ENCODE results near the gene FOXD2. TPM values are rescaled to one million over a fixed set of nuclear protein-coding genes. Genes with fewer than 3 reads are reported as not detected.

Gene FOXD2
- total and polyA plus RNA-seq, 2 experiments from 2014 or later, result 0.02 TPM; not detected in 1

DNA sequence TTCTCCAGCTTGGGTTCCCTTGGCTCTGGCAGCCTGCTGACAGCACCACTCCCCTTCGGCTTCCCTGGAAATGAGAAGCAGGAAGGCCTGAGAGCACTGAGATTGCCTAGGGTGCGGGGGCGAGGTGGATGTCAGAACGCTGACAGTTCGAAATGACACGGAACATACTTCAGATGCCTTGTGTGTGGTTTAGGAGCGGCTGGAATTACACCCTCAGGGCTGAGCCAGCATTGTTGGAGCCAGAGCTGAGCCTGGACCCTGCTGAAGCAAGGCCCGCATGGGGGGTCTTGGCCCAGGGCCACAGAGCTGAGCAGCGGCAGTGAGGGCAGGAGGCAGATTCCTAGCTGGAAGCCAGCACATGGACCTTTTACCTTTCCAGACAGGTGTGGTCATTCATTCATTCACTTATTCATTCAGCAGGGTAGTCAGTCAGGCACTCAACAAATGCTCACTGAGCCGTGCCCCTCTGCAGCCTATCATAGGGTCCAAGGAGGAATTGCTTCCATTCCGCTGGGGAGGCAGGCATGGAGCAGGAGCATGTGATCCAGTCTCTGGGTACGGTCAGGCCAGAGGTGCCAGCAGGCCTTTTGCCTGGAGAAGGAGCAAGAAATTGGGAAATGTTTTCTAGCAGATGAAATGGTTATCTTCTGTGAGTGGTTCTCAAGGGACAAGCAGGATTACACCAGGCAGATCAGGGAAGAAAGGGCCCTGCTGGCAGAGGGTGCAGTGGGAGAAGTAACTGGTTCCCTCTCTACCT is 28.4 kb upstream of the FOXD2 start:
- no peak overlapping the region for H3K27ac ChIP-seq
- H3K36me3 ChIP-seq, result no peaks in the 10 kb centered on the region
- no peak overlapping the region for H3K4me3 ChIP-seq
- TF ChIP-seq, protein P1, sequence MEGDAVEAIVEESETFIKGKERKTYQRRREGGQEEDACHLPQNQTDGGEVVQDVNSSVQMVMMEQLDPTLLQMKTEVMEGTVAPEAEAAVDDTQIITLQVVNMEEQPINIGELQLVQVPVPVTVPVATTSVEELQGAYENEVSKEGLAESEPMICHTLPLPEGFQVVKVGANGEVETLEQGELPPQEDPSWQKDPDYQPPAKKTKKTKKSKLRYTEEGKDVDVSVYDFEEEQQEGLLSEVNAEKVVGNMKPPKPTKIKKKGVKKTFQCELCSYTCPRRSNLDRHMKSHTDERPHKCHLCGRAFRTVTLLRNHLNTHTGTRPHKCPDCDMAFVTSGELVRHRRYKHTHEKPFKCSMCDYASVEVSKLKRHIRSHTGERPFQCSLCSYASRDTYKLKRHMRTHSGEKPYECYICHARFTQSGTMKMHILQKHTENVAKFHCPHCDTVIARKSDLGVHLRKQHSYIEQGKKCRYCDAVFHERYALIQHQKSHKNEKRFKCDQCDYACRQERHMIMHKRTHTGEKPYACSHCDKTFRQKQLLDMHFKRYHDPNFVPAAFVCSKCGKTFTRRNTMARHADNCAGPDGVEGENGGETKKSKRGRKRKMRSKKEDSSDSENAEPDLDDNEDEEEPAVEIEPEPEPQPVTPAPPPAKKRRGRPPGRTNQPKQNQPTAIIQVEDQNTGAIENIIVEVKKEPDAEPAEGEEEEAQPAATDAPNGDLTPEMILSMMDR (IDR thresholded peaks at IDR 0.05; ENCODE audit: low read depth, low read length), result no peak
- H3K9me3 ChIP-seq (ENCODE audit: low read depth), result no peaks in the 10 kb centered on the region
- DNase-seq (ENCODE audit: low read depth in 1 of 2, low spot score in 1 of 2), result peak; percentile 62 to 90
- H3K27me3 ChIP-seq, result peaks cover 65% of the 10 kb centered on the region
- no peaks in the 10 kb centered on the region for H3K4me1 ChIP-seq (ENCODE audit: low read depth)

DNA sequence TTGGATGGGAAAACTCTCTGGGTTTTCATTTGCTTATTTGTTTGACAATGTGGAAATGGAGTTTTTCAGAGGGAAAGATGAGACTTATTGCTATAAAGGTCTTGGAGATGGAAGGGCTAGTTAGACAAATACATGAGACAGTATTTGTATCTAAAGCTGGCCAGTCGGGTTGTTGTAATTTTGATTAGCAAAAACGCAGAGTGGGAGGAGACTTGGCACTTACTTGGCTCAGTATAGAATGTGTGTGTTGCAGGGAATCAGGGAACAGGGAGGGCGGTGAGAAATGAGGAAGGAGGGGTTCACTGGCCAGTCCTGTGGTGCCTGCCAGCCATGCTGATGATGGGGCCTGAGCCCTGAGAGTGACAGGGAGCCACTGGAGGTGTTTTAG is 27.8 kb upstream of the FOXD2 start:
- Histone ChIP-seq H3K9me3 (ENCODE audit: low read depth) (no peaks in the 10 kb centered on the region), H3K27me3 (peaks cover 69% of the 10 kb centered on the region), H3K4me3 (no peak overlapping the region), H3K36me3 (no peaks in the 10 kb centered on the region), H3K27ac (no peak overlapping the region), H3K4me1 (ENCODE audit: low read depth) (no peaks in the 10 kb centered on the region)
- TF ChIP-seq, protein P1 (IDR thresholded peaks at IDR 0.05; ENCODE audit: low read depth, low read length), result no peak
- peak in 1 of 2 donors; percentile 27 for DNase-seq (ENCODE audit: low read depth in 1 of 2, low spot score in 1 of 2)

DNA sequence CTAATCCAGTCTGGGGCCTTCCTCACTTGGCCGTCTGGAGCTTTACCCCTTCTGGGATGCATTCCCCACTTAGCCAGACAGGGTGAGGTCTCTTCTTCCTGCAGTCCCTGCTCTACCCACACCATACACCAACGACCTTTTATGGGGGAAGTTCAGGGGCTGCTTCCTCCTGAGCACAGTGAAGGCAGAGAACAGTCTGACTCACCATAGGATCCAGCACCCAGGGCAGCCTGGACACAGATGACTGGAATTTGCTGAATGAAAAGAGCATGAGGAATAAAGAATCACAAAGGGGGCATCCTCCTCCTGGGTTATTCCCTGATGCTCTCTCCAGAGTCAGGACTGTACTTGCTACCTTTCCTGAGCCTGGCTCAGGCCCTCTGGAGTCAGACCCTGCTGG is 26.4 kb upstream of the FOXD2 start:
- Histone ChIP-seq H3K9me3 (ENCODE audit: low read depth) (no peaks in the 10 kb centered on the region), H3K4me3 (no peak overlapping the region), H3K27ac (no peak overlapping the region), H3K27me3 (peaks cover 73% of the 10 kb centered on the region), H3K36me3 (no peaks in the 10 kb centered on the region), H3K4me1 (ENCODE audit: low read depth) (no peaks in the 10 kb centered on the region)
- DNase-seq (ENCODE audit: low read depth in 1 of 2, low spot score in 1 of 2), result no peak
- TF ChIP-seq, protein P1 (IDR thresholded peaks at IDR 0.05; ENCODE audit: low read depth, low read length), result no peak

DNA sequence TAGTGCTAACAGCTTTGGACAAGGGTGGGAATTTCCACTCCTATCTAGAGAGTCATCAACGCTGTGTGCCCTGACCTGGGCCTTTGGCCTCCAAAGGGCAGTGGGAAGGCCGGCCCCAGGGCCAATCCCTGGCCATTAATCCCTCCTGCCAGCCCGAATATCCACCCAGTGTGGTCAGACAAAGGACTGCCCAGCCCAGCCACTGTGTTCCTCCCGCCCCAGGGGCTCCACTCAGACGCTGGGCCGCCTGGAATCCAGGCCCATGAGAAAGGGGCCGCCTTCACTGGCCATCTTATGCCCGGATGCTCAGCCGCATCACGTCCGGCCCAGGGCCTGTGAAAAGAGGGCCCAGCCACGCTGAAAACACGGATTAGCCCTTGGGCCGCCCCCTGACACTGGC is 25.4 kb upstream of the FOXD2 start:
- DNase-seq (ENCODE audit: low read depth in 1 of 2, low spot score in 1 of 2), result no peak
- TF ChIP-seq, protein P1 (IDR thresholded peaks at IDR 0.05; ENCODE audit: low read depth, low read length), result no peak
- H3K4me3 ChIP-seq, result no peak overlapping the region
- peaks cover 82% of the 10 kb centered on the region for H3K27me3 ChIP-seq
- no peaks in the 10 kb centered on the region for H3K4me1 ChIP-seq (ENCODE audit: low read depth)
- no peaks in the 10 kb centered on the region for H3K36me3 ChIP-seq
- no peaks in the 10 kb centered on the region for H3K9me3 ChIP-seq (ENCODE audit: low read depth)
- no peak overlapping the region for H3K27ac ChIP-seq

DNA sequence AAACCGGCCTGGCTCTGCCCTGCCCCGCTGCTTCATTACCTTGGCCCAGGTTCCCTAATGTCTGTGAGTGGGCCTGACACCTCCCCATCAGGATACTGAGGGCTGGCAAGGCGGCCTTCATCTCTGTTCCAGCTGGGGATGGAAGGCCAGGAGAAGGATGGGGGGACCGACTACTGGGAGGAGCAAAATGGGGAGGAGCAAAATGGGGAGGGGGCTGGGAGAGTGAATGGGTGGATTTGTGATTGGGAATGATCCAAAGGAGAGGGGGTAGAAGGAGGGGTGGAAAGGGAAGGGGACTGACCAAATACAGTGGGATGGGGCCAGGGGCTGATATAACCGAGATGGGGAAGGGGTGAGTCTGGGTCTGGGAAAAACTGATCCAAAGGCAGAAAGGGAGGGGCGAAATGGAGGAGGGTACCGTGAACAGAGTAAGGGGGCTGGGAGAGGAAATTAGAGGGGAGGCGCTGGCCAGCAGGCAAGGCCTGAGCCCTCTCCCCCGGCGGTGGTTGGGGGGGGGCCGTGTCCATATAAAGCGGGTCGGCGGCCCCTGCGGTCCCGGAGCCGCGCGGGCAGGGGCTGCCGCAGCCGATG is 22.0 kb upstream of the FOXD2 start, which contains the start of gene FOXE3:
Gene FOXE3, plus strand, starts transcription at position 558 of the 591 bp plus-strand sequence. Its CDS starts 31 bp downstream, at position 589.
- Histone ChIP-seq H3K9me3 (ENCODE audit: low read depth) (no peaks in the 10 kb centered on the region), H3K27me3 (peaks cover 100% of the 10 kb centered on the region), H3K36me3 (no peaks in the 10 kb centered on the region), H3K4me3 (peak within 1 kb of the TSS; percentile 23), H3K4me1 (ENCODE audit: low read depth) (no peaks in the 10 kb centered on the region), H3K27ac (no peak within 1 kb of the TSS)
- TF ChIP-seq, protein P1 (IDR thresholded peaks at IDR 0.05; ENCODE audit: low read depth, low read length), result no peak
- DNase-seq (ENCODE audit: low read depth in 1 of 2, low spot score in 1 of 2), result no peak
